ENCODE measurements around the gene FAM83C. TPM values are rescaled to one million over a fixed set of nuclear protein-coding genes. Genes with fewer than 3 reads are reported as not detected.

FAM83C gene
- not detected in 2 replicates for total RNA-seq (ENCODE audit: low replicate concordance)
- long read RNA-seq: 0 reads

DNA sequence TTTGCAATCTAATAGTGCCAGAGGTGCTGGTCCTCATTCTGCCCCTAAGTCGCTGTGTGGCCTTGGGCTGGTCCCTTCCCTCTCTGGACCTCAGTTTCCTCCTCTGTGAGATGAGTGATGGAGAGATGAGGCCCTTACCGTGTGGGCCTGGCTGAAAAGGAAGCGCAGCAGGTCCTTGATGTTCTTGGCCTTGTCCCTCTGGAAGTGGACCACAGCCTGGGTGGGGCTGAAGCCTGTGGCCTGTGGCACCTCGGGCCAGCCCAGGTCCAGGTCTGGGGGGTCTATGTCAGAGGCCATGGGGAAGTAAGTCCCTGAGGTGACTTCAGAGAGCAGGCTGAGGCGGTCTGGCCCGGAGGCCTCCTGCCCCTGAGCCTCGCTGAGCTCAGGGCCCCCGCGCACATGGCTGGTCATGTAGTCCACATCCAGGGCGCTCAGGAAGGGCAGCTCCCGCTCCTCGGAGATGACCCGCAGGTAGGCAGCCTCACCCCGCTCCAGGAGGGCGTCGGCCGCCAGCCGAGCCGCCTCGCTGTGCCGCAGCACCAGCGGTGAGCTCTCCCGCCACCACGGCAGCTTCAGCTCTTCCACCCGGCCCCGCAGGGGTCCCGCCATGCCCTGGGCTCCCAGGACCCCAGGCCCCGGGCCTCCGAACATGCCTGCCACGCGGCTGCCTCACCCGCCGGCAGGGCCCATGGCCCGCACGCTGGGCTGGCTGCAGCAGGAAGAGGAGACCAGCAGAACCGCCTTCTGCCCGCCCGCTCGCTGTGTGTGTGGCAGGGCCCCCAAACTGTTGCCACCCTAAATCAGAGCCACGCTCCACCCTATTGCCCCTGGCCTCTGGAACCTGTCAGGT lies at the start of gene FAM83C:
FAM83C (minus strand) TSS at position 772 of the 850 bp plus-strand sequence; CDS start at position 651, 121 bp downstream.
- H3K4me1 Mint-ChIP-seq (ENCODE audit: unreplicated experiment): peaks cover 4% of the 10 kb centered on the region
- H3K9me3 Mint-ChIP-seq: no peaks in the 10 kb centered on the region
- peaks cover 4% of the 10 kb centered on the region for H3K27me3 Mint-ChIP-seq
- no peak within 1 kb of the TSS for H3K4me3 Mint-ChIP-seq
- no peaks in the 10 kb centered on the region for H3K36me3 Mint-ChIP-seq
- no peak within 1 kb of the TSS for H3K27ac Mint-ChIP-seq
- DNase-seq (ENCODE audit: extremely low spot score, unreplicated experiment): no peak
- TF ChIP-seq CTCF (conservative IDR thresholded peaks at IDR 0.05): no peak

DNA sequence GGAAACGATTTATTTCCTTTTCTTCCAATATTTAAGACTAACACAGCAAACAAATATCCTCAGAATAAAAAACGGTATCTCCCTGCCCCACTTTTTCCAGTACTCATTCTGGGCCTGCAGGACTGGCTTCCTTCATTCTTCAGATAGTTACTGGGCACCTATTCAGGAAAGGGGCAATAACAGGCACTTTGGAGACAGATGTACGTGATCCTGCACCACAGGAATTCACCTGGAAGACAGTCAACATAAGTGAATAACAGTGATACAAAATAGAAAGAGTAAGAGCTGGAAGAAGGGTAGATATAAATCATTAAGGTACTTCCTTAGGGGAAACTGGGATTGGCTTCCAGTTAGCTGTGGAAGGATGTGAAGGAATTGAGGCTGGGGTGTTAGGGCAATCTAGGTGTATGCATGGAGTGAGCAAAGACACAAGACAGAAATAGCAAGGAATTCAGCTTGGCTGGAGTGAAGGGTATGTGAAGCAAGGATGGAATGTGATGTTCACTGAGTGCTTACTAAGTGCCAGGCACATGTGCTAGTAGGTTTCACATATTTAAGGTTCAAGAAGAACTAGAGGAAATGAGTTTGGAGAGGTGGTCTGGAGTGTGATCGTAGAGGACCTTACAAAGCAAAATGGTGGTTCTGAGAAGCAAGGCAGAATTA lies 49.3 kb upstream of the FAM83C start:
- Mint-ChIP-seq H3K27ac (no peak overlapping the region), H3K36me3 (peaks cover 19% of the 10 kb centered on the region), H3K4me3 (no peak overlapping the region), H3K9me3 (no peaks in the 10 kb centered on the region), H3K27me3 (no peaks in the 10 kb centered on the region), H3K4me1 (ENCODE audit: unreplicated experiment) (peaks cover 7% of the 10 kb centered on the region)
- no peak for DNase-seq (ENCODE audit: extremely low spot score, unreplicated experiment)
- TF ChIP-seq CTCF (conservative IDR thresholded peaks at IDR 0.05): no peak

GRCh38 chr20:35340436-35340835 lies 48.2 kb upstream of the FAM83C start:
- no peak for DNase-seq (ENCODE audit: extremely low spot score, unreplicated experiment)
- peaks cover 7% of the 10 kb centered on the region for H3K4me1 Mint-ChIP-seq (ENCODE audit: unreplicated experiment)
- no peaks in the 10 kb centered on the region for H3K27me3 Mint-ChIP-seq
- H3K27ac Mint-ChIP-seq: no peak overlapping the region
- H3K4me3 Mint-ChIP-seq: no peak overlapping the region
- H3K9me3 Mint-ChIP-seq: no peaks in the 10 kb centered on the region
- TF ChIP-seq CTCF (conservative IDR thresholded peaks at IDR 0.05): no peak
- H3K36me3 Mint-ChIP-seq: peaks cover 10% of the 10 kb centered on the region

DNA sequence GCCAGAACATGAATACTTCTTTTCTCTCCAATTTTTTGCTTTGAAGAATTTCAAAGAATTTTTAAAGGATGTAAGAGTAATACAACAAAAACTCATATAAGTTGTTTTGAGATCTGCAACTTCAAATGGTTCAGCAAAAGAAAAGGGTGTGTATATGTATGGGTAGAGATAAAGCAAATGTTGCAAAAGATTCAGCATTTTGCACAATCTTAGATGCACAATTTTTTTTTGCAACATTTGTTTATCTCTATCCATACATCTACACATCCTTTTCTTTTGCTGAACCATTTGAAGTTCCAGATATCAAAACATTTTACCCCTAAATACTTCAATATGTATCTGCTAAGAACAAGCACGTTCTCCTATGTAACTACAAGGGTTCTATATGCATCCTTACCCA lies 47.4 kb upstream of the FAM83C start:
- no peak for TF ChIP-seq CTCF (conservative IDR thresholded peaks at IDR 0.05)
- DNase-seq (ENCODE audit: extremely low spot score, unreplicated experiment): no peak
- no peak overlapping the region for H3K4me3 Mint-ChIP-seq
- H3K27me3 Mint-ChIP-seq: no peaks in the 10 kb centered on the region
- no peak overlapping the region for H3K27ac Mint-ChIP-seq
- H3K36me3 Mint-ChIP-seq: peaks cover 10% of the 10 kb centered on the region
- no peaks in the 10 kb centered on the region for H3K9me3 Mint-ChIP-seq
- peaks cover 7% of the 10 kb centered on the region for H3K4me1 Mint-ChIP-seq (ENCODE audit: unreplicated experiment)

GRCh38 chr20:35339007-35339406 lies 46.8 kb upstream of the FAM83C start:
- no peaks in the 10 kb centered on the region for H3K27me3 Mint-ChIP-seq
- DNase-seq (ENCODE audit: extremely low spot score, unreplicated experiment): no peak

More at GRCh38 chr20:35339007-35339406, 46.8 kb upstream of the FAM83C start:
- H3K27ac Mint-ChIP-seq: no peak overlapping the region
- TF ChIP-seq CTCF (conservative IDR thresholded peaks at IDR 0.05): no peak
- H3K4me1 Mint-ChIP-seq (ENCODE audit: unreplicated experiment): peaks cover 8% of the 10 kb centered on the region
- peaks cover 10% of the 10 kb centered on the region for H3K36me3 Mint-ChIP-seq
- no peak overlapping the region for H3K4me3 Mint-ChIP-seq
- H3K9me3 Mint-ChIP-seq: no peaks in the 10 kb centered on the region
